GM21717 (cell line): Measurements from ENCODE around the gene CYB5D1.
"Not testable (repeated sequence)": the region's sequence is repeated elsewhere in the genome, so short reads cannot be mapped to it uniquely, and the experiment has no call there.

ENCODE experiments used
- ATAC-seq: cut with Tn5 transposase; IDR thresholded peaks from one replicate; pipeline ENCODE4 v1.9.1; 2021; ENCODE audit warnings: mild to moderate bottlenecking, moderate library complexity; ENCODE audit not compliant: unreplicated experiment

CYB5D1 gene

GRCh38 chr17:7854851-7855659 lies 2.7 kb upstream of the CYB5D1 start, which contains the start of gene TMEM88:
TSS of gene TMEM88 (plus strand) at chr17:7855066. CDS start at chr17:7855075, 9 bp downstream.
- no peak for ATAC-seq

- ATAC-seq: no peak
These were observed 2.2 kb upstream of the CYB5D1 start for GRCh38 chr17:7855660-7856010.

- ATAC-seq: no peak
These were observed 1.6 kb upstream of the CYB5D1 start for GRCh38 chr17:7856011-7856810.

DNA sequence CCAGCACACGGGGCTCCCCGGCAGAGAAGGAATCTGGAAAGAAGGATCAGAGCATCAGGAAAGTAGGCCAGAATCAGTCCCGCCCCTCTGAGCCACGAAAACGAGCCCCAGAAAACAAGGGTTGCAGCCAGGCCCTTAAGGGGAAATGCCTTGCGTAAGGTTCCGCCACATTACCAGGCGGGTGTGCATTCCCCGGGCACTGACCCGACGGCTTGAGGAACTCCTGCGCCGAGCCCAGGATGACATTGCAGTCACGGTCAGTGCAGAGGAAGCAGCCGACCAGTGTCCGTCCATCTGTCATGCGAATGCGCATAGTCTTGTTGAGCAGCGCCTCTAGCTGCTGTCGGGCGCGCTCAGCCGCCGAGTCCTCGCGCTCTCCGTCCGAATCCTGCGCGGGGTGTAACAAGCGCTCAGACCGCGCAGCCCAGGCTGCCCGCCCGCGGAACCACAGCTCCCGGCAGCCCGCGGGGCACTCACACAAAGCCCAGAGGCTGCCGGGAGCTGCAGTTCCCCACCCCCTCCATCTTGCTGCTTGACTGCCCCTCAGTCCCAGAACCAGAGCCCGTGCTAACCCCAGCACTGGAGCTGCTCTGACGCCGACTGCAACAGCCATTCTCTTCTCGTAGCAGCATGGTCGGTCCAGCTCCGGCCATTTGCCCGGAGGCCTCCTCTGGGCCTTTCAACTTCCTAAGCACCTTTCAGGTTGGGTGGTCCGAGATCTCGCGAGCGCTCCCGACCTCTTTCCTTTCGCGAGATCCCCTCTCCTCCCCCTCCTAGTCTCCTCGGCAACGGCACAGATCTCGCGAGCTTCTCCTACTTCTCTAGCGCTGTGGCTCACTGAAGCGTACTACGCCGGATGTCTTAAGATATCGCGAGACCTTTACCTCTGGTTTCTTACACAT lies 741 bp upstream of the CYB5D1 start, which contains the start of gene NAA38:
TSS of gene NAA38 (minus strand) at position 749 of the 902 bp plus-strand sequence. CDS start at position 653, 96 bp downstream.
- peak; percentile 57 for ATAC-seq

DNA sequence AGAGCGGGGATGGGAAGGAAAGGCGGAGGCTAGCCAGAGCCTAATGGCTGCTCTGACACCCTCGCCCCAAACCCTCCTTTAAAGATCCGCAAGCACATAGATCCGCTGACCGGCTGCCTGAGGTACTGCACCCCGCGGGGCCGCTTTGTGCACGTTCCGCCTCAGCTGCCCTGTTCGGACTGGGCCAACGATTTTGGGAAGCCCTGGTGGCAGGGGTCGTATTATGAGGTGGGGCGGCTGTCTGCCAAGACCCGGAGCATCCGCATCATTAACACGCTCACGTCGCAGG lies 663 bp downstream of the CYB5D1 start:
- ATAC-seq: no peak

DNA sequence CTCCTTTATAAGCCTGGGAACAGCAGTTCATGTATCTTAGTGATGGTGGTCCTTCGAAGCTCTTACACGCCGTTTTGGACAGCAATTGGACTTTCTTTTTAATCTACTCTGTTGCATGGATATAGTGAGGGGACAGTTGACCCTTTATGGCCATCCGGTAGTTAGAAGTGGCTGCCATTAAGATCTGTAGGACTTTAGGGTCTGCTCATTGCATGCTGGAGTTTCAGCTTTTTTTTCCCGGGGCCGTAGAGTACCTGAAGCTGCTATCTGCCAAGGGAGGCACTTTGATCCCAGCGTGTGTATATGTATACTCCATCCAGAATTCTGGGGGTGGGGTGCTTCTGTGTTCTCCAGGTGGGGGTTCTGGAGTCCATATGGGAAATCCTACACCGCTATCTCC lies 1.2 kb downstream of the CYB5D1 start:
- ATAC-seq: no peak

- no peak for ATAC-seq
These were observed 5.1 kb downstream of the CYB5D1 start for GRCh38 chr17:7862692-7863437.

- not testable (repeated sequence) for ATAC-seq
These were observed 6.6 kb downstream of the CYB5D1 start for GRCh38 chr17:7864384-7864783.

DNA sequence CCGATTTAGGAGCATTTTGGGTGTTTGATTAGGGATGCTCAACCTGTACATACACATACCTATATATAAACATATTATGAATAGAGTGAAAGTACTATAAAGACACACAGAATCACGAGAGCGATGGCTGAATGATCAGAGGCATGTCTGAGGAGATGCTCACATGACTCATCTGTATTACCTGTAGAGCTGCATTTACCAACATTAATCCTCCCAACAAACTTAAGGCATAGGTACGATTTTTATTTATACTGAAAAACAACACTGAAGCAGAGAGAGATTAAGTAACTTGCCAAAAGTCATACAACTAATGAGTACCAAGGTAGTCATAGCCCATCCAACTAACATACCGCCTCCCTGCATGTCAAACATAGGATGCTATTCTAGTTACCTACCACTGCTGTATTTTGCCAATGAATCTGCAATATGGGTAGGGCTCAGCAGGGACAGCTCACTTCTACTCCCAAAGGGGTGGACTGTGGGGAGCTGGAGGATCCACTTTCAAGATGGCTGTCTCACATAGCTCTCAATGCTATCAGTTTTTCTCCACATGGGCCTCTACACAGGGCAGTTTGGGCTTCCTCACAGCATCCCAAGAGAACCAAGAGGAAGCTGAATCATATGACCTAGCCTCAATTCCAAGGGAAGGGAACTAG lies 7.3 kb downstream of the CYB5D1 start:
- no peak for ATAC-seq

GRCh38 chr17:7867881-7868329 lies 10.1 kb downstream of the CYB5D1 start:
- no peak for ATAC-seq

- no peak for ATAC-seq
These were observed 15.2 kb downstream of the CYB5D1 start for GRCh38 chr17:7873051-7873450.

DNA sequence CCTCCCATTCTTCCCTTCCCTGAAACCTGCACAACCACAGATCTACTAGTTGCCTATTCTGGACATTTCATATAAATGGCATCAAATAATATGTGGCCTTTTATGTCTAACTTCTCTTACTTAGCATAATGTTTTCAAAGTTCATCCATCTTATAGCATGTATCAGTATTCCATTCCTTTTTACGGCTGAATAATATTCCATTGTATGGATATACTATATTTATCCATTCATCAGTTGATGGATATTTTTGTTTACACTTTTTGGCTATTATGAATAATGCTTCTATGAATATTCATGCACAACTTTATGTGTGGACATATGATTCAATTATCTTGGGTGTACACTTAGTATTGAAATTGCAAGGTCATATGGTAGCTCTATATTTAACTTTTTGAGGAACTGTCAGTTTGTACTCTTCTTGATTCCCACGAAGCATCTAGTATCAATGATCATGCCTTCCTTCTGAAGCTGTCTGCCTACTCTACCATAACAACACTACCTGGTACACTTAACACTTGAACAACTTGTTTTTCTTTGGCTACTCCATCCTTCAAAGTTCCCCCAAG lies 18.1 kb downstream of the CYB5D1 start:
- no peak for ATAC-seq

GRCh38 chr17:7878234-7878633 lies 20.4 kb downstream of the CYB5D1 start:
- ATAC-seq: no peak

GRCh38 chr17:7880076-7880868 lies 22.5 kb downstream of the CYB5D1 start:
- no peak for ATAC-seq

DNA sequence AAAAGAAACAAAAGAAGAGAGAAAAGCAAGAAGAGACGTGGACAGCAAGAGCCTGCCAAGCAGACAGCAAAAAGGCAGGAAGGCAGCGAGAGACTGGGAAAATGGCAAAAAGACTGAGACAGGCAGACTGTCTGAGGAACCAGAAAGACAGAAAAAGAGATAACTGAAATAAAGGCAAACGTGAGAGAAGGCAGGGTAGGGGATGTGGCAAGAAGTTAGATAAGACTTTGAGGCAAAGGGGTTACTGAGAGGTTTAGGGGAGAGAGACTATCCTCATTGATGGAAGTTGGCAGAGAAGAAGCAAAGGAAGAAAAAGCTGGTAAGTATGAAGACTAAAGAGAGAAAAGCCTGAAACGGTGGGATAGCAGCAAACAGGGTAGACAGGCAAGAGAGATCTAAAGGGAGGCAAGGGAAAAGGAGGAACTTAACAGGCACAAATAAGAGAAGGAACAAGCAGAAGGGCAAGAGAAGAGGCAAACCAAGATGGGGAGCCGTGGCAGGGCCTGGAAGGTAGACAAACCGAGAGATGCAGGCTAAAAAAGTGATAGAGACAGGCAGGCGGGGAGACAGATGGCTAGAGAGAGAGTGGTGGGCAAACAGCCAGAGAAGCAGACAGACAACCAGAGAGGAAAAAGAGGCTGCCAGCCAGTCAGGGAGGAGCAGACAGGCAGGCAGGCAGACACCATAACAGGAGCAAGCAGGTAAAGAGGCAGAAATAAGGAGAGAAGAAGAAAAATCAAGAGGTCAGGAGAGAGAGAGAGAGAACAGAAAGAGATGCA lies 23.7 kb downstream of the CYB5D1 start:
- ATAC-seq: no peak

DNA sequence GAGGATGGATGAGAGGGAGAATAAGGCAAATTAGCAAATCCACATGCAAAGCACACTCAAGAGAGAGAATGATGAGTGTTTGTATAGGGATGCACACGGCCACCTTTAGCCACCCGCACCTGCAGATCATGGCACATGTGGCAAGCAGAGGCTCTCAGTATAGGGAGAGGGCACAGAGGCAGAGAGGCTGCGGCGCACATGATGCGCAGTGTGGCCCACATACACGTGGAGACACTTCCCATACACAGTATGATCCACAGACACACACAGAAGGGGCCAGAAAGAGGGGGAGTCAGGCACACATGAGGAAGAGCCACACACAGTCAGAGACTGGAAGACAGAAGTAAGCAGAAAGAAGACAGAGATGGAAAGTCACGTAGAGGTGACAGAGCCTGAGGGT lies 24.3 kb downstream of the CYB5D1 start:
- no peak for ATAC-seq

DNA sequence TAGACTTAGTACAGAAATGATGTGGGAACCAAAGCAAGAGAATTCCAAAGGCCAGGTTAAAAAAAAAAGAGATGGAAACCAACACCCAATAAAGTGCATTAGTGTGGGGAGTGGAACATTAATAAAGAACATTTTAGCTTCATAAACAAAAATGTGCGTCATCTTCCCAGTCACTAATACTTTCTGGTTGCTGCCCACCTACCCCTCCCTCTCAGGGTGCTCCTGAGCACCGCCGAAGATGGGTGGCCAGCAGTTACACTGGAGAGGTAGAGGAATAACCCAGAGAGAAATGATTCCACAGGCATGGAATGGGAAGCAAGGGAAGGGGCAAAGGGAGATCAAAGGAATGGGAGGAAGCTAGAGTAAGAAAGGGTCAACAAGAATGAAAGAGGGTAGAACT lies 24.8 kb downstream of the CYB5D1 start:
- no peak for ATAC-seq

DNA sequence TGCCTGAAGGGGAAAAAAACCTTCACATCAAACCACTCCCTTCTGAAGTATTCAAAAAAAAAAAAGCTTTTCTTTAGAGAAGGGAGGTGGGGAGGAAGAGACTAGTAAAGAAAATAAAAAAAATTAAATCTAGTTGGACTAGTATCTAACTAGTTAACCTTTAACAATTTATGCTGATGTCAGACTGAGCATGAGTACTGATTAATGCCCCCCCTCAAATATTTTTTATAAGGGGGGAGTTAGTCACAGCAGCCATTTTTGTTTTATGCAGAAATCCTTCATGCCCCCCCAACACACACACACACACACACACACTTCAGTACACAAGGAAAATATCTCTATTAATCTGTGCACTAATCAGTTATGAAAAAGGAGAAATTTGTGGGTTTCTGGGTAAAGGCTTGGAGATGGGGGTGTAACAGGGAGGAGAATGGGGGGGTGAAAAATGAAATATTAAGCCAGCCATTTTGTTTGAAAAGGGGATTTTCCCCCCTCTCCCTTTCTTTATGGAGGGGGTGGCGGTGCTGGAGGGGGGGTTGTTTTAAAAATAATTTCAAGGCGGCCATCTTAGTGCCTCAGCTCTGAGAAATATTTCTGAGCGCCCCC lies 26.1 kb downstream of the CYB5D1 start:
- ATAC-seq: no peak
